ENCODE data around the gene TCF3.
A peak's percentile ranks its signal among the peaks of the same experiment; 100 is the strongest.

Gene TCF3

GRCh38 chr19:1609103-1609396 is 43.4 kb downstream of the TCF3 start:
- peak in 1 of 2 donors; percentile 40 for DNase-seq

- DNase-seq: peak in 1 of 2 donors; percentile 49
Measured at GRCh38 chr19:1608359-1609102, 43.9 kb downstream of the TCF3 start.

GRCh38 chr19:1606138-1606651 is 46.2 kb downstream of the TCF3 start:
- no peak for DNase-seq

- DNase-seq: peak; percentile 93
Measured at GRCh38 chr19:1605236-1606137, 46.9 kb downstream of the TCF3 start, which contains the start of gene UQCR11. TSS of gene UQCR11 (minus strand) at chr19:1605462. CDS start at chr19:1605409, 53 bp downstream.

GRCh38 chr19:1602091-1602707 is 50.2 kb downstream of the TCF3 start:
- no peak for DNase-seq

- DNase-seq: no peak
Measured at GRCh38 chr19:1601613-1602064, 50.8 kb downstream of the TCF3 start.

- no peak for DNase-seq
Measured at GRCh38 chr19:1599460-1599846, 53.0 kb downstream of the TCF3 start.

- DNase-seq: no peak
Measured at GRCh38 chr19:1598777-1599459, 53.5 kb downstream of the TCF3 start.

GRCh38 chr19:1593501-1593772 is 59.0 kb downstream of the TCF3 start:
- no peak for DNase-seq

GRCh38 chr19:1592755-1593500 is 59.5 kb downstream of the TCF3 start, which contains the start of gene MBD3:
TSS of gene MBD3 (minus strand) at chr19:1592865. CDS start at chr19:1592631, 234 bp downstream.
- DNase-seq: peak; percentile 89 to 92

GRCh38 chr19:1592024-1592754 is 60.2 kb downstream of the TCF3 start:
- peak; percentile 87 to 88 for DNase-seq

GRCh38 chr19:1591421-1592023 is 60.9 kb downstream of the TCF3 start:
- no peak for DNase-seq

- DNase-seq: peak in 1 of 2 donors; percentile 33
Measured at GRCh38 chr19:1590641-1591397, 61.6 kb downstream of the TCF3 start.

- DNase-seq: no peak
Measured at GRCh38 chr19:1587872-1588271, 64.5 kb downstream of the TCF3 start.

- no peak for DNase-seq
Measured at GRCh38 chr19:1585243-1585580, 67.2 kb downstream of the TCF3 start.

GRCh38 chr19:1584500-1585242 is 67.7 kb downstream of the TCF3 start:
- no peak for DNase-seq

GRCh38 chr19:1582201-1582600 is 70.2 kb downstream of the TCF3 start:
- DNase-seq: no peak

GRCh38 chr19:1580957-1581356 is 71.5 kb downstream of the TCF3 start:
- no peak for DNase-seq

GRCh38 chr19:1580382-1580781 is 72.0 kb downstream of the TCF3 start:
- no peak for DNase-seq

GRCh38 chr19:1579222-1579621 is 73.2 kb downstream of the TCF3 start:
- DNase-seq: no peak
